Thyroid gland (tissue), 4 donors: Measurements from ENCODE around the gene ZFC3H1. TPM values are rescaled to one million over a fixed set of nuclear protein-coding genes. Genes with fewer than 3 reads are reported as not detected.

ENCODE experiments used
- DNase-seq, 2 donors: peaks; one replicate each; pipeline ENCODE4 v3.0.0-alpha.2; 2019
- H3K27ac ChIP-seq, 3 donors: fragments of 200-600 bp; sonication (generic); 1 replicate in 2 of 3; 2 replicates in 1 of 3; pipeline ENCODE4 v1.5.1; 2016 to 2019; ENCODE audit warnings: mild to moderate bottlenecking in 1 of 3, moderate library complexity in 1 of 3
- H3K27me3 ChIP-seq: fragments of 200-600 bp; sonication (generic); one replicate; pipeline ENCODE4 v1.5.1; 2019
- H3K36me3 ChIP-seq, 2 donors: fragments of 200-600 bp; sonication (generic); one replicate each; pipeline ENCODE4 v1.5.1; 2016 to 2019
- H3K4me1 ChIP-seq, 2 donors: fragments of 200-600 bp; sonication (generic); one replicate each; pipeline ENCODE4 v1.5.1; 2017 to 2019
- H3K4me3 ChIP-seq, 3 donors: fragments of 200-600 bp; sonication (generic); replicated peaks in 1 of 3; 1 replicate in 2 of 3; 2 replicates in 1 of 3; pipeline ENCODE4 v1.5.1; 2016; ENCODE audit warnings: mild to moderate bottlenecking in 1 of 3
- H3K9me3 ChIP-seq: fragments of 200-600 bp; sonication (generic); one replicate; pipeline ENCODE4 v1.5.1; 2017
- POLR2A ChIP-seq, 2 donors: fragments of 450-650 bp; IDR thresholded peaks; one replicate each; pipeline ENCODE4 v1.6.1; 2017; ENCODE audit warnings: antibody characterized with exemption in 2 of 2, mild to moderate bottlenecking in 2 of 2, moderate library complexity in 1 of 2
- WGBS, 2 donors: methylation state at CpG; one replicate each; pipeline ENCODE4 v1.1.5; 2017; 5-methylcytosine and 5-hydroxymethylcytosine counted together
- intact Hi-C: fragments of 100-400 bp; cut with DNase I; formaldehyde crosslinking; loops from one replicate; pipeline ENCODE4 v1.15.1; 2023
- total RNA-seq, 4 donors: library from RNA; depleted of rRNA; stranded (reverse); fragments of >200 nt; gene quantifications; one replicate each; pipeline ENCODE4 v1.2.3, GENCODE V29; 2016
- TF ChIP-seq, protein P1 (sequence below), 6 experiments: fragments of 200-600 bp in 3 of 6; fragments of 450-650 bp in 3 of 6; sonication (generic) in 3 of 6; IDR thresholded peaks; one replicate each; pipeline ENCODE4 v1.5.1; 2016 to 2019; ENCODE audit warnings: antibody characterized with exemption in 6 of 6, mild to moderate bottlenecking in 2 of 6, inconsistent platforms in 1 of 6, moderate library complexity in 1 of 6

The ZFC3H1 gene
- total RNA-seq, 4 donors from 2014 or later, result 45.2 to 62.4 (median 50.0) TPM

DNA sequence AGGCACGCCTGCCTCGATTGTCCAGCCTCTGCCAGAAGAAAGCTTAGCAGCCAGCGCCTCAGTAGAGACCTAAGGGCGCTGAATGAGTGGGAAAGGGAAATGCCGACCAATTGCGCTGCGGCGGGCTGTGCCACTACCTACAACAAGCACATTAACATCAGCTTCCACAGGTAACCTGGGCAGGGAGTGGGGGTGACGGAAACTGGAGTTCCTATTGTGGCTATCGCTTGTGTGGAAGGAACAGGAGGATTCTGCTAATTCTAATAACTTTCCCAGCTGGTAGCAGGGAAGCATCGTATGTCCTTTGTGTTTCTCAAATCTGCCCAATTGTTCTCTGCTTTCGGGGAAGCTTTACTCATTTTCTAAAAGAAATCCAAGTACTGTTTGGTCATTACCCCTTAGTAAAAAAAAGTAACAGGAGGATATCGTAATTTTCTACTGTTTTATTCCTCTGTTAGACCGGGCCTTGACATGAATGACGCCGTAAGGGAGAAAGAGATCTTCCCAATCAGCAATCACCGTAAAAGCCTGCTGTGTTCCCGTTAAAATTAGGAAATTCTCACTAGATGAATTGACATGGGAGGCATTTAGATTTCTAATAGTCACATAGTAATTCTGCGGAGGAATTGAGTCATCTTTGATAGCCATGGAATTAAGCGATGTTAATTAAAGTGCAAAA is 902 bp upstream of the ZFC3H1 start:
- WGBS, 2 donors, result 1% methylated on average over 19 to 20 of the region's 20 CpGs
- Histone ChIP-seq H3K4me3 (peak overlapping the region; percentile 18 to 99 (median 79)), H3K36me3 (peaks cover 2% of the 10 kb centered on the region in 2 donors), H3K27ac (peak overlapping the region; percentile 85 to 96 (median 94)), H3K9me3 (no peaks in the 10 kb centered on the region), H3K4me1 (peaks cover 18 to 24% of the 10 kb centered on the region in 2 donors), H3K27me3 (no peaks in the 10 kb centered on the region)
- intact Hi-C loops, result loop anchor here (10.0 kb wide), 1 partner anchor 90 kb away; the partner anchor contains the start of gene RAB21
- DNase-seq, result no peak
- TF ChIP-seq, protein P1, sequence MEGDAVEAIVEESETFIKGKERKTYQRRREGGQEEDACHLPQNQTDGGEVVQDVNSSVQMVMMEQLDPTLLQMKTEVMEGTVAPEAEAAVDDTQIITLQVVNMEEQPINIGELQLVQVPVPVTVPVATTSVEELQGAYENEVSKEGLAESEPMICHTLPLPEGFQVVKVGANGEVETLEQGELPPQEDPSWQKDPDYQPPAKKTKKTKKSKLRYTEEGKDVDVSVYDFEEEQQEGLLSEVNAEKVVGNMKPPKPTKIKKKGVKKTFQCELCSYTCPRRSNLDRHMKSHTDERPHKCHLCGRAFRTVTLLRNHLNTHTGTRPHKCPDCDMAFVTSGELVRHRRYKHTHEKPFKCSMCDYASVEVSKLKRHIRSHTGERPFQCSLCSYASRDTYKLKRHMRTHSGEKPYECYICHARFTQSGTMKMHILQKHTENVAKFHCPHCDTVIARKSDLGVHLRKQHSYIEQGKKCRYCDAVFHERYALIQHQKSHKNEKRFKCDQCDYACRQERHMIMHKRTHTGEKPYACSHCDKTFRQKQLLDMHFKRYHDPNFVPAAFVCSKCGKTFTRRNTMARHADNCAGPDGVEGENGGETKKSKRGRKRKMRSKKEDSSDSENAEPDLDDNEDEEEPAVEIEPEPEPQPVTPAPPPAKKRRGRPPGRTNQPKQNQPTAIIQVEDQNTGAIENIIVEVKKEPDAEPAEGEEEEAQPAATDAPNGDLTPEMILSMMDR (IDR thresholded peaks at IDR 0.05), result no peak
- no peak for TF ChIP-seq POLR2A (IDR thresholded peaks at IDR 0.05)

DNA sequence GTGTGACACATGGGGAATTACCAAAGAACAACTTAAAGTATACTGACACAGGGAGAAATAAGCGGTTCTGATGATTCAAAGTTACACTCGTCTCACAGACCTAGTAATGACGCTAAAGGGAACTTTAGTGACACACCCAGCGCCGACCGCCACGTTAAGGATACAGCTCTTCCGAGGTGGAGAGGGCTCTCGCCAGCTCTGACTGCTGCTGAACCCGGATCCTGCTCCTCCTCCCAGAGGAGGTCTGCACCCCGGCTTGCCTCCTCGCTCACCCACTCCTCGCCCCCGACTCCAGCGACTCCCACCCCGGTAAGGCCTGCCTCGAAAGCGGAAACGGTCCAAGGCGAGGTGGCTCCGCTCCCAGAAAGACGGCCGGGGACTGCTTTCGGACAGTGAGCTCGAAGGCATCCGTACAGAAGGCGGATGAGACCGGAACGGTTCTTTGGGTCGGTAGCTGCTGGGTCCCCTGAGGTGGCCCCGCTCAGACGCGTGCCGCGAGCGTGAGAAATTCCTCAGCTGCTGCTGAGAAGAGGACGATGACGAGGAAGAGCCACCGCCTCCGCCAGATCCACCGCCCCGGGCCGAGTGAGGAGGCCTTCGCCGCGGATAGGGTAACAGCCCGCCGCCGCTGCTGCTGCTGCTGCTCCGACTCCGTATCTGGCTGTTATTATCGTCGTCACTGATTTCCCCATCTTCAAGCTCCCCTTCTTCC is 643 bp downstream of the ZFC3H1 start:
- WGBS, 2 donors, result 0% methylated on average over 19 to 27 of the region's 53 CpGs
- H3K4me3 ChIP-seq, result peak overlapping the region; percentile 61 to 99 (median 79)
- intact Hi-C loops, result loop anchor here (10.0 kb wide), 1 partner anchor 92 kb away; the partner anchor contains the start of gene RAB21
- DNase-seq, result peak; percentile 46 to 50
- H3K4me1 ChIP-seq, result peaks cover 18 to 24% of the 10 kb centered on the region in 2 donors
- H3K27ac ChIP-seq, result peak overlapping the region; percentile 62 to 96 (median 89)
- H3K9me3 ChIP-seq, result no peaks in the 10 kb centered on the region
- no peak for TF ChIP-seq POLR2A (IDR thresholded peaks at IDR 0.05)
- TF ChIP-seq, protein P1 (IDR thresholded peaks at IDR 0.05), result no peak
- no peaks in the 10 kb centered on the region for H3K27me3 ChIP-seq
- peaks cover 6 to 15% of the 10 kb centered on the region in 2 donors for H3K36me3 ChIP-seq

DNA sequence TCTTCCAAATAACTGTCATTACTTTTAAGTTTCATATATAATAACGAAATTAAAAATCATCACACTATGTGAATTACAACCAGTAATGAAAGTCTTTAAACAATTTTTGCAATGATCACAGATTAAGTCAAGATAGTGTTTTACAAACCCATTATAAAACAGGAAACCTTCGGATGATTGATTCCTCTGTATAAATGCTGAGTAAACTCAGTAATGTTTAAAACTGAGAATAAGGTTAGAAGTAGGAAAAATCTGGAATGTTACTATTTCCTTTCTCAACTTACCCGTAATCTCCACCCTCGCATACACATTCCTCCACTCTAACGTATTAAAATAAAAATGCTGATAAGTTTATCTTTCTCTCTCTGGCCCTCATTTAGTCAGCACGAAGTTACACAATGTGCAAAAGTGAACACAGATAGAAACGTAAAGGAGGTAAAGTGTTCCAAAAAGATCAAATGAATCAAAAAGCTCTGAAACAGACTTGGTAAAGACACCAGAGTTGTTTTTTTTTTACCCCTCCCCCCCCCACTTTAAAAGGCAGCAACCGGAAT is 1.6 kb downstream of the ZFC3H1 start:
- WGBS, 2 donors, result 13 to 18% methylated on average over 8 of the region's 8 CpGs
- no peaks in the 10 kb centered on the region for H3K9me3 ChIP-seq
- H3K4me1 ChIP-seq, result peaks cover 18 to 24% of the 10 kb centered on the region in 2 donors
- intact Hi-C loops, result loop anchor here (10.0 kb wide), 1 partner anchor 93 kb away; the partner anchor contains the start of gene RAB21
- no peak for DNase-seq
- no peaks in the 10 kb centered on the region for H3K27me3 ChIP-seq
- peak overlapping the region in 2 of 3 donors; percentile 79 to 99 for H3K4me3 ChIP-seq
- TF ChIP-seq, protein P1 (IDR thresholded peaks at IDR 0.05), result no peak
- no peak for TF ChIP-seq POLR2A (IDR thresholded peaks at IDR 0.05)
- peaks cover 6 to 24% of the 10 kb centered on the region in 2 donors for H3K36me3 ChIP-seq
- no peak overlapping the region for H3K27ac ChIP-seq

DNA sequence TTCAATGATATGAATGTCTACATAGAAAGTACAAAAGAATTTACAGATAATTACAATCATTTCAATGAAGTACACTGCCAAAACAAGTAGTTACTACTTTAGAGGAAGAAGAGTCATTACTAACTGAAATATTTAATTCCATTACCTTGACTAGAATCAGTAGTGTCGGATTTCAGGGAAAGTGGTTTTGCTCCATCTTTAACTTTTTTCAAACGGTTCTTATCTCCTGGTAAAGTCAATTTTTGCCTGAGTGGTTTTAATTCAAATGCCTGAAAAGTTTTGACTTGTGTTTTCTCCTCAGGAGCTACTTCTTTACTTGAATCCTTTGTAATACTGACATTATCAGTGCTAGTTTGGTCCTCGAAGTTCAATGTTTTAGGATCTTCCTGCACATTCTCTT is 6.9 kb downstream of the ZFC3H1 start:
- no peak for TF ChIP-seq POLR2A (IDR thresholded peaks at IDR 0.05)
- TF ChIP-seq, protein P1 (IDR thresholded peaks at IDR 0.05), result no peak
- 76 to 79% methylated on average over 3 of the region's 3 CpGs for WGBS, 2 donors
- intact Hi-C loops, result no loop called here

More for the DNA sequence above, 6.9 kb downstream of the ZFC3H1 start:
- Histone ChIP-seq H3K36me3 (peaks cover 6 to 34% of the 10 kb centered on the region in 2 donors), H3K4me1 (peaks cover 14 to 21% of the 10 kb centered on the region in 2 donors), H3K4me3 (no peak overlapping the region), H3K9me3 (no peaks in the 10 kb centered on the region), H3K27me3 (no peaks in the 10 kb centered on the region), H3K27ac (no peak overlapping the region)
- no peak for DNase-seq
